Muscle of leg (tissue), 11 donors: Measurements from ENCODE around the gene FBXO31. TPM values are rescaled to one million over a fixed set of nuclear protein-coding genes. Genes with fewer than 3 reads are reported as not detected.
"Not testable (repeated sequence)": the region's sequence is repeated elsewhere in the genome, so short reads cannot be mapped to it uniquely, and the experiment has no call there.

ENCODE experiments used
- DNase-seq: peaks from one replicate; pipeline ENCODE4 v3.0.0; 2013
- H3K27ac ChIP-seq: one replicate; pipeline ENCODE4 v1.5.1; 2013; ENCODE audit warnings: mild to moderate bottlenecking, low read length, control low read depth
- H3K27me3 ChIP-seq: one replicate; pipeline ENCODE4 v1.6.1; 2013; ENCODE audit warnings: low read length; ENCODE audit not compliant: control insufficient read depth, insufficient read depth
- H3K36me3 ChIP-seq: one replicate; pipeline ENCODE4 v1.6.1; 2013; ENCODE audit warnings: low read length; ENCODE audit not compliant: control insufficient read depth, insufficient read depth
- H3K4me1 ChIP-seq: one replicate; pipeline ENCODE4 v1.6.1; 2013; ENCODE audit warnings: low read length; ENCODE audit not compliant: control insufficient read depth, insufficient read depth
- H3K4me3 ChIP-seq: one replicate; pipeline ENCODE4 v1.5.1; 2013; ENCODE audit warnings: low read length, control low read depth
- H3K9me3 ChIP-seq: replicated peaks from 2 replicates; pipeline ENCODE4 v1.6.1; 2013; ENCODE audit warnings: low read depth, low read length; ENCODE audit not compliant: control insufficient read depth
- WGBS: methylation state at CpG from one replicate; pipeline ENCODE4 v1.1.5; 2013; ENCODE audit warnings: missing lambda C conversion rate; ENCODE audit not compliant: insufficient coverage; 5-methylcytosine and 5-hydroxymethylcytosine counted together
- polyA plus RNA-seq, 8 donors: library from polyadenylated mRNA; unstranded; fragments of 120-200 nt; gene quantifications; one replicate each; pipeline versions ENCODE4 v1.2.1 to v1.2.3, GENCODE V29; 2013; ENCODE audit warnings: inconsistent platforms in 1 of 8, low replicate concordance in 1 of 8; ENCODE audit not compliant: insufficient read length in 8 of 8, insufficient read depth in 1 of 8
- total RNA-seq: library from RNA; stranded (reverse); fragments of 120-200 nt; gene quantifications from one replicate; pipeline ENCODE4 v1.2.4, GENCODE V29; 2013

Gene FBXO31
- total and polyA plus RNA-seq, 9 donors, result 19.4 to 32.0 (median 27.0) TPM

DNA sequence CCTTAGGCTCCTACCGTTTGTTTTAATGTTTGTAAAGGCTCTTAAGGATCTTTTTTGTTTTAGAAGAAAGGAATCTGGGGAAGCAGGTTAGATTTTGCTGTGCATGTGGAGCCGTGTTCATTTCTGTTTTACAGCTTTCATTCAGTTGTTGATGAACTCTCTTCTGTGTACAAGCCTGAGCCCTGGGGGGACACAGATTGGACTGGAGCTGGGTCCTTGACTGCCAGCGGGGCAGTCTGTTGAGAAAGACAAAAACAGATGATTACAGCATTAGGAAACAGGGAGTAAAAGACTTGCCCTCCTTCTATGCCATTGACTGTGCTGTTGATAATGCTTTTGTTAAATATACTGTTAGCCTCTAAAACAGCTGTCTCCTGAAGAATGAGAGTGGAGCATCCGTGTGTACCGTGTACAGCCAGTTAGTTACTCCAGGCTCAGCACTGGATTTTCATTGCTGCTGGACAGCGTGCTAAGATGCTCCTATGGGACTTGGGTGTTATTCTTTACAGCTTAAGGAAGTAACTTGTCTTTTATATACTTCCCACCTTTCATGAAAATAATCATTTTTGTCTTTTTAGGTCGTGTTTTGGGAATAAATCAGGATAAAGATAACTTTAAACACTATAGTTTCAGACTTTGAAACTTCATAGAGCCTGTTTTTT lies 11.7 kb upstream of the FBXO31 start:
- H3K9me3 ChIP-seq, result no peaks in the 10 kb centered on the region
- no peaks in the 10 kb centered on the region for H3K27me3 ChIP-seq
- H3K36me3 ChIP-seq, result peaks cover 10% of the 10 kb centered on the region
- H3K27ac ChIP-seq, result no peak overlapping the region
- WGBS, result 89% methylated on average over 3 of the region's 7 CpGs
- no peak for DNase-seq
- peaks cover 18% of the 10 kb centered on the region for H3K4me1 ChIP-seq
- H3K4me3 ChIP-seq, result no peak overlapping the region

DNA sequence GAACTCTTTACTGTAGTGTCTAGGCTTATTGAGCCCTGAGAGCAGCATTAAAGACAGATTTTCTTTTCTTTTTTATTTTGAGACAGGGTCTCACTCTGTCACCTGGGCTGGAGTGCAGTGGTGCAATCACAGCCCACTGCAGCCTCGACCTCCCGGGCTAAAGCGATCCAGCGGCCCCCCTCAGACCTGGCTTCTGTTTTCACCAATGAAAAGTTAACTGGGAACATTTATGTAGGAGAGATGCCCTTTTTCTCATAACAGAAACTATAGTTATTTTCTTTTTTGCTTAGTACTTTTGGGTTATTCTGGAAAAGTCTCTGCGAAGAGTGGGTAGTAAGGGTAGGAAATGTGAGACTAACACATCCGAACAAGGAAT lies 10.1 kb upstream of the FBXO31 start:
- no peaks in the 10 kb centered on the region for H3K27me3 ChIP-seq
- H3K9me3 ChIP-seq, result no peaks in the 10 kb centered on the region
- DNase-seq, result no peak
- no peak overlapping the region for H3K4me3 ChIP-seq
- no CpG with 5 or more reads among the region's 6 CpGs for WGBS
- peaks cover 2% of the 10 kb centered on the region for H3K36me3 ChIP-seq
- peaks cover 18% of the 10 kb centered on the region for H3K4me1 ChIP-seq
- H3K27ac ChIP-seq, result no peak overlapping the region

DNA sequence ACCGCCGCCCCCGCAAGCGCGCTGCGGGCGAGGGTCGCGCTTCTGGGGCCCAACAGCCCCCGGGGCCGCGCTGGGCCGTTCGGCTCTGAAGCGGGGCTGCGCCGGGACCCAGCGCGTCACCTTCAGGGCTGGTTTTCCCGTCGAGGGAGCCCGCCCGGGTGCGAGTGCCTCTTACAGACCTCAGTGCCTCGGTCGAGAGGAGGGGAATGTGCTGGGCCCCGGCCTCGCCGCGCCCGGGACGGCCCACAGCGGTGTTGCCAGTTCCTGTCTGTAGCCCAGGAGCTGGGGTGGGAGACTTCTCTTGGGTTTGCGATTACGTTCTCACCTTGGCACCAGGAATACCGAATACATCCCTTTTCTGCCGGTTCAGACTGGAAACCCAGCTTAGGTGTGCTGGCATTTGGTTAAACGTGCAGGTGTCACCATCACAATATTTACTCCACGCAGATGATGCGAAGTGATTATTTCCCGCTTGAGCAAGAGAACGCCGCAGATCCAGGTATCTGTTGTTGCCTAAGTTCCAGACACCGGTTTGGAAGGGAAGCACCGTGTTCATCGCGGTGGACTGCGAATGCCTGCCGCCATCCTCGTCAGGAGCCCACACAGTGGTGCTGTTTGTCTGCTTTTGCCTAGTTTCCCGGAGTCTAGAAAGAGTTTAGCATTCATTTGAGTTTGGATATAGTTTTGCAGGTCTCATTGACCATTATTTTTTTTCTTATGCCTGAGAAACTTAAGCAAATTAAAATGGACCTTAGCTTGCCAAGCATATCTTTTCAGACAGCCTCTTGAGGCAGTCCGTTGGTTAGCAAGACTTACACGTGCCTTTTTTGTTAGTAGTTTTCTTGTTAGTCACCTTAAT lies 9.5 kb upstream of the FBXO31 start:
- Histone ChIP-seq H3K27ac (peak overlapping the region; percentile 63), H3K4me3 (peak overlapping the region; percentile 71), H3K4me1 (peaks cover 19% of the 10 kb centered on the region), H3K36me3 (no peaks in the 10 kb centered on the region), H3K9me3 (no peaks in the 10 kb centered on the region), H3K27me3 (no peaks in the 10 kb centered on the region)
- peak; percentile 67 for DNase-seq
- under 1% methylated on average over 31 of the region's 53 CpGs for WGBS

DNA sequence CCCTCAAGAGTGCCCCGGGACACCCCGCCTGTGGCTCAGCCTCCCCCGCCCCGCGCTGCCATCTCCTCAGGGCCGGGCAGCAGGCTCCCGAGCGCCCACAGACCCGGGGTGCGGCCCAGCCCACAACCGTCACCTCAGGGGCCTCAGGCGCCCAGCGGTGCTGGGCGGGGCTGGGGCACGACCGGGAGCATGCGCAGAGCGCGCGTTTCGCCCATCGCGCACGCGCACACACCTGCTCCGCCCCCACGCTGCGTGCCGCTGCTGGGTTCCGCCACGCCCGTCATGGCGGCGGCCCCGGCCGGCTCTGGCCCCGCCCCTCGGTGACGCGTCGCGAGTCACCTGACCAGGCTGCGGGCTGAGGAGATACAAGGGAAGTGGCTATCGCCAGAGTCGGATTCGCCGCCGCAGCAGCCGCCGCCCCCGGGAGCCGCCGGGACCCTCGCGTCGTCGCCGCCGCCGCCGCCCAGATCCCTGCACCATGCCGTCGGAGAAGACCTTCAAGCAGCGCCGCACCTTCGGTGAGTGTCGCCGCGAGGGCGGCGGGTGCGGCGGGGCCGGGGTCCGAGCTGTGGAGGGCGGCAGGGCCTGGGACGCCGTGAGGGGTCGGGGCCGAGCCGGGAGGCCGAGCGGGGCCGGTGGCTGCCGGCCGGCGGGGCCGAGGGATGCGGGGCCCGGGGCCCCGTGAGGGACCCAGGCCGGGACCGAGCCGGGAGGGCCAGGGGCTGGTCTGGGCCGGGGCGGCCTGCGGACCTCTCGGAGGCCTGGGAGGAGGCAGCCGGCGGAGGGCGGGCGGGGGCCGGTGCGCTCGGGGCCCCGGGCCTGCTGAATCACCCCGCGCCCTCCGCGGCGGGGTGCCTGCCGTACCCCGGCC lies 8.6 kb upstream of the FBXO31 start, which contains the start of gene MAP1LC3B:
TSS of gene MAP1LC3B (plus strand) at position 387 of the 871 bp plus-strand sequence. CDS start at position 479, 92 bp downstream.
- under 1% methylated on average over 111 of the region's 113 CpGs for whole genome bisulfite sequencing
- Histone ChIP-seq H3K27ac (peak within 1 kb of the TSS; percentile 93), H3K36me3 (no peaks in the 10 kb centered on the region), H3K27me3 (no peaks in the 10 kb centered on the region), H3K4me1 (peaks cover 28% of the 10 kb centered on the region), H3K4me3 (peak within 1 kb of the TSS; percentile 80), H3K9me3 (no peaks in the 10 kb centered on the region)
- DNase-seq, result peak; percentile 98

DNA sequence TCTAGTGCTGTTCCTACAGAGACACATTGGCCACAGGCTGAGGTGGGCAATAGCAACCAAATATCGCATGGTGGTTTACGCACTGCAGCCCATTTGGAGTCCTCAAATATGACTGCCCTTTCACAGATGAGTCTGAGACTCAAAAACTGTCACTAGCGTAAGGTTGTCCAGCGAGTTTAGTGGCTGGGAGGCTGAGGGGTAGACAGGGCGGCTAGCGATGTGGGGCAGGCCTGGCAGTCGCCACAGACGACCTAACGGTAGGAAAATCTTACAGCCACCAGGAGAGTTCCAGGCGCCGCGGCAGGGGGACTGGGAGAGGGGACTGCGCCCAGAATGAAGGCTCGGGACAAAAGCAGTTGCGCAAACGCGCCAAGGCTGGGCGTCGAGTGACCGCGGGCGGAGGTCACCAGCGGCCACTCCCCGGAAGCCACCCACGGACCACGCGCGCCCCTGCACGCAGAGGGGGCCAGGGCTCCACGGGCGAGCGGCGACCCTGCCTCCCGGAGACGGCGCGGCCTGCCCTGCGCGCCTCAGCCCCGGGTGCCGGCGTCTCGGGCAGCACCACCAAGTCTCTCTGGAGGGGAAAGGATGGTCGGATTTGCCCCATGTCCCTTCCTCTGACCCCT lies 7.9 kb upstream of the FBXO31 start:
- Histone ChIP-seq H3K36me3 (no peaks in the 10 kb centered on the region), H3K27ac (peak overlapping the region; percentile 93), H3K9me3 (no peaks in the 10 kb centered on the region), H3K4me1 (peaks cover 32% of the 10 kb centered on the region), H3K4me3 (peak overlapping the region; percentile 80), H3K27me3 (no peaks in the 10 kb centered on the region)
- peak; percentile 66 for DNase-seq
- WGBS, result 6% methylated on average over 37 of the region's 44 CpGs

DNA sequence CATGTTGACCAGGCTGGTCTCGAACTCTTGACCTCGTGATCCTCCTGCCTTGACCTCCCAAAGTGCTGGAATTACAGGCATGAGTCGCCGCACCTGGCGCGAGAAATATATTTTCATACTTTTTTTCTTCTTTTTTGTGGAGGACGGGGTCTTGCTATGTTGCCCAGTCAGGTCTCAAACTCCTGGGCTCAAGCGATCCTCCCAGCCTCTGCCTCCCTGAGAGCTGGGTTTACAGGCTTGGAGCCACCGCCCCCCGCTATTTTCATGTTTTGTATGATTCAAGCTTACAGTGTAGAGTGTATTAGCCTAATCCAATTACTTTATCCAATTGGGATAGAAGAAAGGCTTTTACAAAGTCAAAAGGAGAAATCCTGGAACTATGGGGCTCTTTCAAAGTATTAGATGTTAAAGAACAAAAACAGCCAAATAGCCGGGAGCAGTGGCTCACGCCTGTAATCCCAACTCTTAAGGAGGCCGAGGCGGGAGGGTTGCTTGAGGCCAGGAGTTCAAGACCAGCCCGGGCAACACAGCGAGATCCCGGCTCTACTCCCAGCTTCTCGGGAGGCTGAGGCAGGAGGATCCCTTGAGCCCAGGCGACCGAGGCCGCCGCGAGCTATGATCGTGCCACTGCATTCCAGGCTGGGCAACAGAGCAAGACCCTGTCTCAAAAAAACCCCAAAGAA lies 7.2 kb upstream of the FBXO31 start:
- H3K27ac ChIP-seq, result peak overlapping the region; percentile 93
- no peaks in the 10 kb centered on the region for H3K36me3 ChIP-seq
- DNase-seq, result no peak
- H3K27me3 ChIP-seq, result no peaks in the 10 kb centered on the region
- WGBS, result 94% methylated on average over 21 of the region's 24 CpGs
- peaks cover 32% of the 10 kb centered on the region for H3K4me1 ChIP-seq
- no peaks in the 10 kb centered on the region for H3K9me3 ChIP-seq
- peak overlapping the region; percentile 80 for H3K4me3 ChIP-seq

DNA sequence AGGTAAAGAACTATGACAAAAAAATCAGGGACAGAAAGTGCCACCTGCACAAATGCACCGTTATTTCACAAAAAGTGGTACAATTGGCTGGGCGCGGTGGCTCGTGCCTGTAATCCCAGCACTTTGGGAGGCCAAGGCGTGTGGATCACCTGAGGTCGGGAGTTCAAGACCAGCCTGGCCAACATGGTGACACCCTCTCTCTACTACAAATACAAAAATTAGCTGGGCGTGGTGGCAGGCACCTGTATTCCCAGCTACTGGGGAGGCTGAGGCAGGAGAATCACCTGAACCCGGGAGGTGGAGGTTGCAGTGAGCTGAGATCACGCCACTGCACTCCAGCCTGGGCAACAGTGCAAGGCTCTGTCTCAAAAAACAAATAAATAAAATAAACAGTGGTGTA lies 6.3 kb upstream of the FBXO31 start:
- H3K27me3 ChIP-seq, H3K36me3 ChIP-seq, H3K4me3 ChIP-seq, H3K27ac ChIP-seq, H3K9me3 ChIP-seq, DNase-seq: not testable (repeated sequence)
- H3K4me1 ChIP-seq, result peaks cover 32% of the 10 kb centered on the region
- WGBS, result 87% methylated on average over 3 of the region's 9 CpGs

DNA sequence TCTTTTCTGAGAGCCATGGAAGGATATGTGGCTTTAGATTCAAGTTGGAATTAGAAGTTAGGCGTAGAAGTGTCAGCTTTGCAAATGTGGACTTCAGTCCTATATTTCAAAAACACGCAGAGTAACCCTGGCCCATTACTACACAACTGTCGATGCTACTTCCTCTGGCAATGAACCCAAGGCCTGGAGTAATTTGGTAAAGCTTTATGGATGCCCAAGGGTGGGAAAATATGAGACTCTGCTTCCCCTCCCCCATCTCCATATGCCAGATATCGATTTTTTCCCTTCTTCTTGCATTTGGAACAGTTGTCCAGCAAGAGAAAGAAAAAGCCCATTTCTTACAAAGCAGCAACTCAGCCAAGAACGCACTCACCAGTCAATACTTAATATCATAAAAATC lies 5.7 kb upstream of the FBXO31 start:
- 60% methylated on average over 1 of the region's 5 CpGs for WGBS
- Histone ChIP-seq H3K36me3 (no peaks in the 10 kb centered on the region), H3K27me3 (no peaks in the 10 kb centered on the region), H3K9me3 (no peaks in the 10 kb centered on the region), H3K27ac (peak overlapping the region; percentile 99), H3K4me1 (peaks cover 35% of the 10 kb centered on the region), H3K4me3 (no peak overlapping the region)
- no peak for DNase-seq

DNA sequence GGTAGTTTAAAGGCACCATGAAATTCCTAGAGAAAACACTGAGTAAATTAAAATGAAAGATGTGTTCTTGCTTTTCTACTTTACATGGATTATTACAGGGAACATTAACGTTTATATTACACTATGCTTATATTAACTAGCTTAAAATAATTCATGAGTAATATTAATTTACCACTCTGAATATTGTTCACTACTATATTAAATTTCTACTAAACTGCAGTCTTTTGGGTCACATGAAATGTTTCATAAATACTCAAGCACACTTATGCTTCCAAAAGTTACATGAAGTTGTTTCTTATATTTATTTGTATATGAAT lies 5.2 kb upstream of the FBXO31 start:
- no peak for DNase-seq
- H3K27me3 ChIP-seq, result no peaks in the 10 kb centered on the region
- no peaks in the 10 kb centered on the region for H3K36me3 ChIP-seq
- peaks cover 33% of the 10 kb centered on the region for H3K4me1 ChIP-seq
- peak overlapping the region; percentile 99 for H3K27ac ChIP-seq
- no CpG with 5 or more reads among the region's 1 CpG for WGBS
- H3K4me3 ChIP-seq, result peak overlapping the region; percentile 23
- no peaks in the 10 kb centered on the region for H3K9me3 ChIP-seq
